Transverse colon (tissue), 4 donors: ENCODE measurements around the gene ZC3H18. TPM values are rescaled to one million over a fixed set of nuclear protein-coding genes. Genes with fewer than 3 reads are reported as not detected.

Experiments used
- DNase-seq: peaks from one replicate; pipeline ENCODE4 v3.0.0-alpha.2; 2019
- H3K27ac ChIP-seq, 4 donors: fragments of 200-600 bp; sonication (generic); 2 replicates each; pipeline ENCODE4 v1.5.1; 2016 to 2018; ENCODE audit warnings: inconsistent platforms in 4 of 4
- H3K27me3 ChIP-seq: fragments of 200-600 bp; sonication (generic); 2 replicates; pipeline ENCODE4 v1.5.1; 2017; ENCODE audit warnings: inconsistent platforms
- H3K36me3 ChIP-seq, 4 donors: fragments of 200-600 bp; sonication (generic); 2 replicates each; pipeline ENCODE4 v1.5.1; 2017 to 2019; ENCODE audit warnings: inconsistent platforms in 4 of 4
- H3K4me1 ChIP-seq, 4 donors: fragments of 200-600 bp; sonication (generic); 2 replicates each; pipeline ENCODE4 v1.5.1; 2017 to 2020; ENCODE audit warnings: inconsistent platforms in 4 of 4
- H3K4me3 ChIP-seq, 4 donors: fragments of 200-600 bp; sonication (generic); 1 replicate in 1 of 4; 2 replicates in 3 of 4; pipeline versions ENCODE4 v1.5.1 to v1.6.1; 2017 to 2019; ENCODE audit warnings: inconsistent platforms in 4 of 4
- H3K9me3 ChIP-seq, 2 donors: fragments of 200-600 bp; sonication (generic); 2 replicates each; pipeline ENCODE4 v1.5.1; 2017 to 2019; ENCODE audit warnings: inconsistent platforms in 2 of 2
- CTCF ChIP-seq, 5 experiments: fragments of 200-600 bp in 3 of 5; fragments of 450-650 bp in 2 of 5; sonication (generic) in 3 of 5; IDR thresholded peaks; 1 replicate in 2 of 5; 2 replicates in 3 of 5; pipeline ENCODE4 v1.5.1; 2016 to 2017; ENCODE audit warnings: antibody characterized with exemption in 5 of 5, inconsistent platforms in 3 of 5, mild to moderate bottlenecking in 2 of 5, moderate library complexity in 1 of 5
- EP300 ChIP-seq: sonication (generic); formaldehyde crosslinking; IDR thresholded peaks from one replicate; pipeline ENCODE4 v1.6.1; 2017; ENCODE audit warnings: antibody characterized with exemption, low read depth
- POLR2A ChIP-seq: fragments of 450-650 bp; IDR thresholded peaks from one replicate; pipeline ENCODE4 v1.6.1; 2016; ENCODE audit warnings: antibody characterized with exemption, mild to moderate bottlenecking, moderate library complexity
- POLR2AphosphoS5 ChIP-seq, 3 donors: sonication (generic); formaldehyde crosslinking; IDR thresholded peaks; one replicate each; pipeline ENCODE4 v1.6.1; 2016; ENCODE audit warnings: antibody characterized with exemption in 3 of 3
- WGBS, 2 donors: methylation state at CpG; one replicate each; pipeline ENCODE4 v1.1.5; 2018; ENCODE audit warnings: low coverage in 1 of 2; 5-methylcytosine and 5-hydroxymethylcytosine counted together
- in situ Hi-C, 4 donors: fragments of 200-750 bp; cut with MboI; loops; one replicate each; pipeline versions ENCODE4 v1.15.0 to v1.15.1; 2017; ENCODE audit warnings: low sequenced_read_pairs in 3 of 4, low pct_ligation_motif_present in 1 of 4, low pct_unique_long_range_greater_than_20kb in 1 of 4
- intact Hi-C: fragments of 100-400 bp; cut with DNase I; formaldehyde crosslinking; loops from one replicate; pipeline ENCODE4 v1.15.1; 2023; ENCODE audit warnings: low total_unique reads
- total RNA-seq, 4 donors: library from RNA; depleted of rRNA; stranded (reverse); fragments of >200 nt; gene quantifications; one replicate each; pipeline ENCODE4 v1.1.0, GENCODE V29; 2016

Gene ZC3H18
- total RNA-seq, 4 donors from 2014 or later: 17.9 to 50.5 (median 25.5) TPM

GRCh38 chr16:88610080-88610479, 39.9 kb downstream of the ZC3H18 start:
- intact Hi-C loops: no loop called here
- TF ChIP-seq POLR2A (no peak), POLR2AphosphoS5 (IDR thresholded peaks at IDR 0.05) (no peak), CTCF (IDR thresholded peaks at IDR 0.05) (no peak), EP300 (no peak)
- Histone ChIP-seq H3K36me3 (peaks cover 0 to 40% (median 14%) of the 10 kb centered on the region in 4 donors), H3K4me3 (no peak overlapping the region), H3K9me3 (no peaks in the 10 kb centered on the region), H3K27ac (no peak overlapping the region), H3K27me3 (no peaks in the 10 kb centered on the region), H3K4me1 (no peaks in the 10 kb centered on the region)
- no peak for DNase-seq
- in situ Hi-C loops: no loop called here
- WGBS, 2 donors: 88% methylated on average over 6 of the region's 6 CpGs; no CpG with 5 or more reads in 1 of the 2 donors

- Histone ChIP-seq H3K36me3 (peaks cover 0 to 35% (median 11%) of the 10 kb centered on the region in 4 donors), H3K27ac (no peak overlapping the region), H3K4me3 (no peak overlapping the region), H3K27me3 (no peaks in the 10 kb centered on the region), H3K9me3 (no peaks in the 10 kb centered on the region), H3K4me1 (peaks cover 5 to 8% (median 7%) of the 10 kb centered on the region in 4 donors)
- 91 to 94% methylated on average over 22 to 49 of the region's 49 CpGs for WGBS, 2 donors
- intact Hi-C loops (no loop called here), in situ Hi-C loops (no loop called here)
- no peak for TF ChIP-seq POLR2A
- TF ChIP-seq POLR2AphosphoS5 (IDR thresholded peaks at IDR 0.05): no peak
- TF ChIP-seq EP300: no peak
- TF ChIP-seq CTCF (IDR thresholded peaks at IDR 0.05): no peak
- no peak for DNase-seq
These were observed 41.0 kb downstream of the ZC3H18 start for GRCh38 chr16:88610909-88611812.

GRCh38 chr16:88613293-88613692, 43.1 kb downstream of the ZC3H18 start:
- H3K36me3 ChIP-seq: peaks cover 0 to 29% (median 11%) of the 10 kb centered on the region in 4 donors
- DNase-seq: no peak
- in situ Hi-C loops (no loop called here), intact Hi-C loops (no loop called here)
- peaks cover 14 to 28% (median 25%) of the 10 kb centered on the region in 4 donors for H3K4me1 ChIP-seq
- no peak overlapping the region for H3K27ac ChIP-seq
- no peaks in the 10 kb centered on the region for H3K9me3 ChIP-seq
- 91 to 100% methylated on average over 4 to 10 of the region's 10 CpGs for WGBS, 2 donors
- no peaks in the 10 kb centered on the region for H3K27me3 ChIP-seq
- TF ChIP-seq POLR2A (no peak), POLR2AphosphoS5 (IDR thresholded peaks at IDR 0.05) (no peak), EP300 (no peak), CTCF (IDR thresholded peaks at IDR 0.05) (no peak)
- no peak overlapping the region for H3K4me3 ChIP-seq

GRCh38 chr16:88613911-88614817, 44.0 kb downstream of the ZC3H18 start:
- intact Hi-C loops: no loop called here
- Histone ChIP-seq H3K9me3 (no peaks in the 10 kb centered on the region), H3K4me1 (peaks cover 14 to 36% (median 29%) of the 10 kb centered on the region in 4 donors), H3K27ac (no peak overlapping the region), H3K27me3 (no peaks in the 10 kb centered on the region), H3K36me3 (peaks cover 0 to 23% (median 8%) of the 10 kb centered on the region in 4 donors), H3K4me3 (no peak overlapping the region)
- TF ChIP-seq EP300: no peak
- TF ChIP-seq POLR2AphosphoS5 (IDR thresholded peaks at IDR 0.05): no peak
- TF ChIP-seq CTCF (IDR thresholded peaks at IDR 0.05): no peak
- TF ChIP-seq POLR2A: no peak
- no peak for DNase-seq
- WGBS, 2 donors: 87% methylated on average over 19 of the region's 19 CpGs; no CpG with 5 or more reads in 1 of the 2 donors
- in situ Hi-C loops: no loop called here
